Transverse colon (tissue), 4 donors: Measurements from ENCODE around the gene CHIT1. TPM values are rescaled to one million over a fixed set of nuclear protein-coding genes. Genes with fewer than 3 reads are reported as not detected.
A peak's percentile ranks its signal among the peaks of the same experiment; 100 is the strongest.

ENCODE experiments used
- DNase-seq: peaks from one replicate; pipeline ENCODE4 v3.0.0-alpha.2; 2019
- H3K27ac ChIP-seq, 4 donors: fragments of 200-600 bp; sonication (generic); 2 replicates each; pipeline ENCODE4 v1.5.1; 2016 to 2018; ENCODE audit warnings: inconsistent platforms in 4 of 4
- H3K27me3 ChIP-seq: fragments of 200-600 bp; sonication (generic); 2 replicates; pipeline ENCODE4 v1.5.1; 2017; ENCODE audit warnings: inconsistent platforms
- H3K36me3 ChIP-seq, 4 donors: fragments of 200-600 bp; sonication (generic); 2 replicates each; pipeline ENCODE4 v1.5.1; 2017 to 2019; ENCODE audit warnings: inconsistent platforms in 4 of 4
- H3K4me1 ChIP-seq, 4 donors: fragments of 200-600 bp; sonication (generic); 2 replicates each; pipeline ENCODE4 v1.5.1; 2017 to 2020; ENCODE audit warnings: inconsistent platforms in 4 of 4
- H3K4me3 ChIP-seq, 4 donors: fragments of 200-600 bp; sonication (generic); 1 replicate in 1 of 4; 2 replicates in 3 of 4; pipeline versions ENCODE4 v1.5.1 to v1.6.1; 2017 to 2019; ENCODE audit warnings: inconsistent platforms in 4 of 4
- H3K9me3 ChIP-seq, 2 donors: fragments of 200-600 bp; sonication (generic); 2 replicates each; pipeline ENCODE4 v1.5.1; 2017 to 2019; ENCODE audit warnings: inconsistent platforms in 2 of 2
- CTCF ChIP-seq, 5 experiments: fragments of 200-600 bp in 3 of 5; fragments of 450-650 bp in 2 of 5; sonication (generic) in 3 of 5; IDR thresholded peaks; 1 replicate in 2 of 5; 2 replicates in 3 of 5; pipeline ENCODE4 v1.5.1; 2016 to 2017; ENCODE audit warnings: antibody characterized with exemption in 5 of 5, inconsistent platforms in 3 of 5, mild to moderate bottlenecking in 2 of 5, moderate library complexity in 1 of 5
- EP300 ChIP-seq: sonication (generic); formaldehyde crosslinking; IDR thresholded peaks from one replicate; pipeline ENCODE4 v1.6.1; 2017; ENCODE audit warnings: antibody characterized with exemption, low read depth
- POLR2A ChIP-seq: fragments of 450-650 bp; IDR thresholded peaks from one replicate; pipeline ENCODE4 v1.6.1; 2016; ENCODE audit warnings: antibody characterized with exemption, mild to moderate bottlenecking, moderate library complexity
- POLR2AphosphoS5 ChIP-seq, 3 donors: sonication (generic); formaldehyde crosslinking; IDR thresholded peaks; one replicate each; pipeline ENCODE4 v1.6.1; 2016; ENCODE audit warnings: antibody characterized with exemption in 3 of 3
- WGBS, 2 donors: methylation state at CpG; one replicate each; pipeline ENCODE4 v1.1.5; 2018; ENCODE audit warnings: low coverage in 1 of 2; 5-methylcytosine and 5-hydroxymethylcytosine counted together
- in situ Hi-C, 4 donors: fragments of 200-750 bp; cut with MboI; loops; one replicate each; pipeline versions ENCODE4 v1.15.0 to v1.15.1; 2017; ENCODE audit warnings: low sequenced_read_pairs in 3 of 4, low pct_ligation_motif_present in 1 of 4, low pct_unique_long_range_greater_than_20kb in 1 of 4
- intact Hi-C: fragments of 100-400 bp; cut with DNase I; formaldehyde crosslinking; loops from one replicate; pipeline ENCODE4 v1.15.1; 2023; ENCODE audit warnings: low total_unique reads
- total RNA-seq, 4 donors: library from RNA; depleted of rRNA; stranded (reverse); fragments of >200 nt; gene quantifications; one replicate each; pipeline ENCODE4 v1.1.0, GENCODE V29; 2016

Gene CHIT1
- total RNA-seq = under 1 TPM in 1 of 4 donors, not detected in 3; 0.79 TPM

- H3K27me3 ChIP-seq = peaks cover 6% of the 10 kb centered on the region
- in situ Hi-C loops (loop anchor here in 2 of 4 donors (10.0 to 25.0 kb wide), 2 partner anchors 195 to 483 kb away; no protein-coding TSS in a partner anchor), intact Hi-C loops (no loop called here)
- H3K36me3 ChIP-seq = no peaks in the 10 kb centered on the region
- no peaks in the 10 kb centered on the region for H3K9me3 ChIP-seq
- TF ChIP-seq POLR2A = no peak
- TF ChIP-seq EP300 = no peak
- no peak for TF ChIP-seq POLR2AphosphoS5 (IDR thresholded peaks at IDR 0.05)
- TF ChIP-seq CTCF (IDR thresholded peaks at IDR 0.05) = no peak
- no peaks in the 10 kb centered on the region for H3K4me1 ChIP-seq
- DNase-seq = no peak
- H3K27ac ChIP-seq = no peak within 1 kb of the TSS
- no peak within 1 kb of the TSS for H3K4me3 ChIP-seq
- WGBS, 2 donors = 82% methylated on average over 7 of the region's 7 CpGs; no CpG with 5 or more reads in 1 of the 2 donors
Observed at GRCh38 chr1:203229471-203230135, at the start of gene CHIT1. Gene CHIT1, minus strand, starts transcription at chr1:203229673. Its CDS starts 37 bp downstream, at chr1:203229636.

- peak overlapping the region; percentile 83 to 89 (median 87) for H3K27ac ChIP-seq
- H3K4me1 ChIP-seq = peaks cover 33 to 78% (median 52%) of the 10 kb centered on the region in 4 donors
- in situ Hi-C loops (loop anchor here in 2 of 4 donors (10.0 kb wide), 1 partner anchor 206 kb away; no protein-coding TSS in a partner anchor), intact Hi-C loops (loop anchor here (1.0 to 5.0 kb wide), 2 partner anchors 26 to 198 kb away; partner anchors contain the start of genes BTG2 and PRELP)
- H3K9me3 ChIP-seq = no peaks in the 10 kb centered on the region
- H3K27me3 ChIP-seq = no peaks in the 10 kb centered on the region
- WGBS, 2 donors = 36 to 68% methylated on average over 5 to 8 of the region's 8 CpGs
- no peak for DNase-seq
- no peak for TF ChIP-seq EP300
- no peak for TF ChIP-seq CTCF (IDR thresholded peaks at IDR 0.05)
- TF ChIP-seq POLR2AphosphoS5 (IDR thresholded peaks at IDR 0.05) = no peak
- no peak for TF ChIP-seq POLR2A
- no peak overlapping the region for H3K4me3 ChIP-seq
- no peaks in the 10 kb centered on the region for H3K36me3 ChIP-seq
Observed at GRCh38 chr1:203278885-203279406, 49.5 kb upstream of the CHIT1 start.

GRCh38 chr1:203278082-203278884 lies 48.8 kb upstream of the CHIT1 start:
- WGBS, 2 donors = 0 to 13% methylated on average over 1 to 13 of the region's 13 CpGs
- H3K4me1 ChIP-seq = peaks cover 37 to 83% (median 58%) of the 10 kb centered on the region in 4 donors
- no peaks in the 10 kb centered on the region for H3K27me3 ChIP-seq
- peak; percentile 83 for DNase-seq
- no peaks in the 10 kb centered on the region for H3K9me3 ChIP-seq
- H3K4me3 ChIP-seq = peak overlapping the region in 1 of 4 donors; percentile 5
- no peaks in the 10 kb centered on the region for H3K36me3 ChIP-seq
- intact Hi-C loops = loop anchor here (1.0 to 5.0 kb wide), 2 partner anchors 27 to 199 kb away; partner anchors contain the start of genes BTG2 and PRELP
- peak overlapping the region; percentile 83 to 89 (median 87) for H3K27ac ChIP-seq
- in situ Hi-C loops = loop anchor here in 2 of 4 donors (10.0 kb wide), 1 partner anchor 207 kb away; no protein-coding TSS in a partner anchor
- TF ChIP-seq POLR2A (peak; percentile 40), CTCF (IDR thresholded peaks at IDR 0.05) (no peak), EP300 (peak; percentile 98), POLR2AphosphoS5 (IDR thresholded peaks at IDR 0.05) (peak; percentile 74 to 84 (median 76))
